ENCODE measurements around the gene TBX1.

Gene TBX1

GRCh38 chr22:19757985-19758895, 2.3 kb upstream of the TBX1 start:
- no peak for DNase-seq (ENCODE audit: low read depth in 1 of 2, low spot score in 1 of 2)
- no peak overlapping the region for H3K27ac ChIP-seq (replicated peaks)
- H3K4me3 ChIP-seq (replicated peaks; ENCODE audit: insufficient read depth, low read length), result no peak overlapping the region
- peaks cover 75% of the 10 kb centered on the region for H3K27me3 ChIP-seq (ENCODE audit: insufficient read depth, poor library complexity, severe bottlenecking)
- TF ChIP-seq REST (IDR thresholded peaks at IDR 0.05; ENCODE audit: insufficient replicate concordance, low read depth), result no peak
- no peak for TF ChIP-seq SPI1 (IDR thresholded peaks at IDR 0.05; ENCODE audit: borderline replicate concordance, low read depth)
- no peak for TF ChIP-seq GABPA (IDR thresholded peaks at IDR 0.05; ENCODE audit: low read depth)
- TF ChIP-seq POLR2AphosphoS5 (IDR thresholded peaks at IDR 0.05; ENCODE audit: low read depth), result no peak
- no peak for TF ChIP-seq CTCF (IDR thresholded peaks at IDR 0.05; ENCODE audit: insufficient read depth, low read length)

GRCh38 chr22:19758896-19759426, 1.6 kb upstream of the TBX1 start:
- peaks cover 79% of the 10 kb centered on the region for H3K27me3 ChIP-seq (ENCODE audit: insufficient read depth, poor library complexity, severe bottlenecking)
- DNase-seq (ENCODE audit: low read depth in 1 of 2, low spot score in 1 of 2), result no peak

More at GRCh38 chr22:19758896-19759426, 1.6 kb upstream of the TBX1 start:
- TF ChIP-seq REST (IDR thresholded peaks at IDR 0.05; ENCODE audit: insufficient replicate concordance, low read depth), result no peak
- TF ChIP-seq GABPA (IDR thresholded peaks at IDR 0.05; ENCODE audit: low read depth), result no peak
- TF ChIP-seq POLR2AphosphoS5 (IDR thresholded peaks at IDR 0.05; ENCODE audit: low read depth), result no peak
- TF ChIP-seq SPI1 (IDR thresholded peaks at IDR 0.05; ENCODE audit: borderline replicate concordance, low read depth), result no peak
- no peak for TF ChIP-seq CTCF (IDR thresholded peaks at IDR 0.05; ENCODE audit: insufficient read depth, low read length)
- no peak overlapping the region for H3K4me3 ChIP-seq (replicated peaks; ENCODE audit: insufficient read depth, low read length)
- H3K27ac ChIP-seq (replicated peaks), result no peak overlapping the region

All from HL-60 (cell line).